GM23248 (cell line): Measurements from ENCODE around the gene SLC30A7.

Experiments used
- EZH2 ChIP-seq: fragments of 200-600 bp; sonication (generic); IDR thresholded peaks from 2 replicates; pipeline ENCODE4 v1.6.1; 2018; ENCODE audit warnings: antibody characterized with exemption, mild to moderate bottlenecking; ENCODE audit not compliant: insufficient read depth, poor library complexity, severe bottlenecking
- EZH2phosphoT487 ChIP-seq: fragments of 200-600 bp; sonication (generic); IDR thresholded peaks from 2 replicates; pipeline ENCODE4 v1.6.1; 2018; ENCODE audit warnings: antibody characterized with exemption, moderate library complexity, mild to moderate bottlenecking, low read depth; ENCODE audit not compliant: insufficient read depth

- TF ChIP-seq EZH2 (no peak), EZH2phosphoT487 (no peak)
These were observed 73.4 kb downstream of the SLC30A7 start for GRCh38 chr1:100969327-100969726.
